GM19193 (cell line): ENCODE data around the gene C3orf62.

Experiments
- POLR2A ChIP-seq: IDR thresholded peaks from 4 replicates; pipeline ENCODE4 v1.6.1; 2011; ENCODE audit not compliant: insufficient read depth, insufficient read length; ENCODE audit errors: extremely low read depth

C3orf62 gene

GRCh38 chr3:49276475-49277382 is at the start of gene C3orf62:
Gene C3orf62, minus strand, starts transcription at chr3:49277232. Its CDS starts 360 bp downstream, at chr3:49276872.
- TF ChIP-seq POLR2A: peak; percentile 65

GRCh38 chr3:49324768-49325167 is 47.7 kb upstream of the C3orf62 start:
- no peak for TF ChIP-seq POLR2A

- TF ChIP-seq POLR2A: no peak
These were observed 39.8 kb upstream of the C3orf62 start for GRCh38 chr3:49316696-49317457.

GRCh38 chr3:49313896-49314688 is 37.1 kb upstream of the C3orf62 start:
- TF ChIP-seq POLR2A: no peak

GRCh38 chr3:49311283-49311682 is 34.3 kb upstream of the C3orf62 start:
- no peak for TF ChIP-seq POLR2A

GRCh38 chr3:49310677-49311076 is 33.6 kb upstream of the C3orf62 start:
- no peak for TF ChIP-seq POLR2A

GRCh38 chr3:49305608-49306007 is 28.6 kb upstream of the C3orf62 start:
- no peak for TF ChIP-seq POLR2A

GRCh38 chr3:49302613-49303012 is 25.6 kb upstream of the C3orf62 start:
- TF ChIP-seq POLR2A: no peak

- no peak for TF ChIP-seq POLR2A
These were observed 23.6 kb upstream of the C3orf62 start for GRCh38 chr3:49300595-49300994.

GRCh38 chr3:49298511-49298910 is 21.5 kb upstream of the C3orf62 start:
- TF ChIP-seq POLR2A: no peak

GRCh38 chr3:49296781-49297411 is 19.9 kb upstream of the C3orf62 start:
- no peak for TF ChIP-seq POLR2A

GRCh38 chr3:49295489-49296058 is 18.5 kb upstream of the C3orf62 start:
- TF ChIP-seq POLR2A: no peak

- no peak for TF ChIP-seq POLR2A
These were observed 17.3 kb upstream of the C3orf62 start for GRCh38 chr3:49294343-49294742.

- no peak for TF ChIP-seq POLR2A
These were observed 7.0 kb upstream of the C3orf62 start for GRCh38 chr3:49283997-49284396.
